ENCODE data around the gene FAAH.

FAAH gene

GRCh38 chr1:46450160-46450517, 56.0 kb downstream of the FAAH start:
- Histone ChIP-seq H3K27me3 (ENCODE audit: insufficient read depth, low read depth, severe bottlenecking) (no peaks in the 10 kb centered on the region), H3K27ac (no peak overlapping the region)

GRCh38 chr1:46451948-46452930, 58.1 kb downstream of the FAAH start:
- peak; percentile 91 for DNase-seq
- Histone ChIP-seq H3K36me3 (no peaks in the 10 kb centered on the region), H3K9me3 (ENCODE audit: severe bottlenecking) (no peaks in the 10 kb centered on the region), H3K27me3 (ENCODE audit: insufficient read depth, low read depth, severe bottlenecking) (no peaks in the 10 kb centered on the region), H3K27ac (peak overlapping the region; percentile 81), H3K4me3 (ENCODE audit: low read depth, low read length) (peak overlapping the region; percentile 3; the same call in 1 of the 2 replicates)
- peak; percentile 23; the same call in 1 of the 2 replicates for TF ChIP-seq CTCF (IDR thresholded peaks at IDR 0.05; ENCODE audit: low read depth, low read length)

More at GRCh38 chr1:46450160-46450517, 56.0 kb downstream of the FAAH start:
- Histone ChIP-seq H3K36me3 (no peaks in the 10 kb centered on the region), H3K4me3 (ENCODE audit: low read depth, low read length) (no peak overlapping the region), H3K9me3 (ENCODE audit: severe bottlenecking) (no peaks in the 10 kb centered on the region)
- TF ChIP-seq CTCF (IDR thresholded peaks at IDR 0.05; ENCODE audit: low read depth, low read length): no peak
- no peak for DNase-seq

- H3K9me3 ChIP-seq (ENCODE audit: severe bottlenecking): no peaks in the 10 kb centered on the region
- no peaks in the 10 kb centered on the region for H3K27me3 ChIP-seq (ENCODE audit: insufficient read depth, low read depth, severe bottlenecking)
- no peaks in the 10 kb centered on the region for H3K36me3 ChIP-seq
- TF ChIP-seq CTCF (IDR thresholded peaks at IDR 0.05; ENCODE audit: low read depth, low read length): no peak
- H3K27ac ChIP-seq: peak overlapping the region; percentile 81
- no peak for DNase-seq
- H3K4me3 ChIP-seq (ENCODE audit: low read depth, low read length): peak overlapping the region; percentile 3
Measured at GRCh38 chr1:46452931-46453325, 58.8 kb downstream of the FAAH start.

GRCh38 chr1:46453449-46453848, 59.3 kb downstream of the FAAH start:
- no peak overlapping the region for H3K4me3 ChIP-seq (ENCODE audit: low read depth, low read length)

GRCh38 chr1:46455951-46456350, 61.8 kb downstream of the FAAH start:
- DNase-seq: no peak
- Histone ChIP-seq H3K4me3 (ENCODE audit: low read depth, low read length) (no peak overlapping the region), H3K27me3 (ENCODE audit: insufficient read depth, low read depth, severe bottlenecking) (no peaks in the 10 kb centered on the region)

More at GRCh38 chr1:46453449-46453848, 59.3 kb downstream of the FAAH start:
- no peaks in the 10 kb centered on the region for H3K36me3 ChIP-seq
- DNase-seq: no peak
- TF ChIP-seq CTCF (IDR thresholded peaks at IDR 0.05; ENCODE audit: low read depth, low read length): no peak
- no peaks in the 10 kb centered on the region for H3K9me3 ChIP-seq (ENCODE audit: severe bottlenecking)
- H3K27ac ChIP-seq: peak overlapping the region; percentile 81
- H3K27me3 ChIP-seq (ENCODE audit: insufficient read depth, low read depth, severe bottlenecking): no peaks in the 10 kb centered on the region

More at GRCh38 chr1:46455951-46456350, 61.8 kb downstream of the FAAH start:
- Histone ChIP-seq H3K27ac (no peak overlapping the region), H3K9me3 (ENCODE audit: severe bottlenecking) (no peaks in the 10 kb centered on the region), H3K36me3 (no peaks in the 10 kb centered on the region)
- no peak for TF ChIP-seq CTCF (IDR thresholded peaks at IDR 0.05; ENCODE audit: low read depth, low read length)
